Muscle of arm (tissue), 14 donors: ENCODE measurements around the gene POLR3GL. TPM values are rescaled to one million over a fixed set of nuclear protein-coding genes. Genes with fewer than 3 reads are reported as not detected.
"Not testable (repeated sequence)": the region's sequence is repeated elsewhere in the genome, so short reads cannot be mapped to it uniquely, and the experiment has no call there.

Source experiments
- DNase-seq: peaks from one replicate; pipeline ENCODE4 v3.0.0-alpha.2; 2013
- long read RNA-seq, 11 donors: transcript quantifications; one replicate each; lab custom pipeline, GENCODE V29; 2026
- polyA plus RNA-seq, 12 donors: library from polyadenylated mRNA; unstranded; fragments of 120-200 nt; gene quantifications; one replicate each; pipeline ENCODE4 v1.2.1, GENCODE V29; 2013; ENCODE audit not compliant: insufficient read length in 12 of 12

Gene POLR3GL
- 10 to 100 TPM in 11 of 12 donors, not detected in 1; 33.2 to 75.0 (median 39.3) TPM for polyA plus RNA-seq
- long read RNA-seq, donor 1, transcript POLR3GL-202 (8 exons, 1,165 nt), result major isoform, 6 of 23 reads
- long read RNA-seq, donor 1, partial matches to known transcripts, result 17 of 23 reads
- long read RNA-seq, donor 1, other reads (novel, unspliced or antisense), result 0 of 23 reads
- long read RNA-seq, donor 2, transcript POLR3GL-202 (8 exons, 1,165 nt), result major isoform, 19 of 30 reads
- long read RNA-seq, donor 2, partial matches to known transcripts, result 10 of 30 reads
- long read RNA-seq, donor 2, other reads (novel, unspliced or antisense), result 0 of 30 reads
- long read RNA-seq, donor 3, transcript POLR3GL-202 (8 exons, 1,165 nt), result major isoform, 6 of 6 reads
- long read RNA-seq, donor 3, partial matches to known transcripts, result 0 of 6 reads
- long read RNA-seq, donor 3, other reads (novel, unspliced or antisense), result 0 of 6 reads
- long read RNA-seq, donor 4, partial matches to known transcripts, result 0 of 2 reads
- long read RNA-seq, donor 4, other reads (novel, unspliced or antisense), result 0 of 2 reads
- long read RNA-seq, donor 5, transcript POLR3GL-202 (8 exons, 1,165 nt), result major isoform, 17 of 17 reads
- long read RNA-seq, donor 5, partial matches to known transcripts, result 0 of 17 reads
- long read RNA-seq, donor 5, other reads (novel, unspliced or antisense), result 0 of 17 reads
- long read RNA-seq, donor 6, partial matches to known transcripts, result 0 of 3 reads
- long read RNA-seq, donor 6, other reads (novel, unspliced or antisense), result 0 of 3 reads
- long read RNA-seq, donor 7, partial matches to known transcripts, result 0 of 2 reads
- long read RNA-seq, donor 7, other reads (novel, unspliced or antisense), result 0 of 2 reads
- long read RNA-seq, donor 8, transcript POLR3GL-202 (8 exons, 1,165 nt), result major isoform, 9 of 17 reads
- long read RNA-seq, donor 8, partial matches to known transcripts, result 8 of 17 reads
- long read RNA-seq, donor 8, other reads (novel, unspliced or antisense), result 0 of 17 reads
- long read RNA-seq, donor 9, transcript POLR3GL-202 (8 exons, 1,165 nt), result major isoform, 5 of 5 reads
- long read RNA-seq, donor 9, partial matches to known transcripts, result 0 of 5 reads
- long read RNA-seq, donor 9, other reads (novel, unspliced or antisense), result 0 of 5 reads
- long read RNA-seq, donor 10, transcript POLR3GL-202 (8 exons, 1,165 nt), result major isoform, 13 of 25 reads
- long read RNA-seq, donor 10, partial matches to known transcripts, result 11 of 25 reads
- long read RNA-seq, donor 10, other reads (novel, unspliced or antisense), result 0 of 25 reads
- long read RNA-seq, donor 11, transcript POLR3GL-202 (8 exons, 1,165 nt), result major isoform, 14 of 27 reads
- long read RNA-seq, donor 11, partial matches to known transcripts, result 13 of 27 reads
- long read RNA-seq, donor 11, other reads (novel, unspliced or antisense), result 0 of 27 reads

- DNase-seq, result peak; percentile 94
These were observed at the start of gene POLR3GL, which contains the start of gene ANKRD34A for GRCh38 chr1:145964328-145965118. TSS of gene POLR3GL (plus strand) at chr1:145964690. CDS start at chr1:145974866, 10,176 bp downstream. TSS of gene ANKRD34A (minus strand) at chr1:145964575. CDS start at chr1:145961759, 2,816 bp downstream.

GRCh38 chr1:145916745-145917144 is 47.7 kb upstream of the POLR3GL start:
- no peak for DNase-seq

GRCh38 chr1:145917595-145917994 is 46.9 kb upstream of the POLR3GL start:
- DNase-seq, result no peak

- peak; percentile 91 for DNase-seq
These were observed 46.1 kb upstream of the POLR3GL start, which contains the start of gene PEX11B for GRCh38 chr1:145918144-145918991. TSS of gene PEX11B (minus strand) at chr1:145918717. CDS start at chr1:145918688, 29 bp downstream.

DNA sequence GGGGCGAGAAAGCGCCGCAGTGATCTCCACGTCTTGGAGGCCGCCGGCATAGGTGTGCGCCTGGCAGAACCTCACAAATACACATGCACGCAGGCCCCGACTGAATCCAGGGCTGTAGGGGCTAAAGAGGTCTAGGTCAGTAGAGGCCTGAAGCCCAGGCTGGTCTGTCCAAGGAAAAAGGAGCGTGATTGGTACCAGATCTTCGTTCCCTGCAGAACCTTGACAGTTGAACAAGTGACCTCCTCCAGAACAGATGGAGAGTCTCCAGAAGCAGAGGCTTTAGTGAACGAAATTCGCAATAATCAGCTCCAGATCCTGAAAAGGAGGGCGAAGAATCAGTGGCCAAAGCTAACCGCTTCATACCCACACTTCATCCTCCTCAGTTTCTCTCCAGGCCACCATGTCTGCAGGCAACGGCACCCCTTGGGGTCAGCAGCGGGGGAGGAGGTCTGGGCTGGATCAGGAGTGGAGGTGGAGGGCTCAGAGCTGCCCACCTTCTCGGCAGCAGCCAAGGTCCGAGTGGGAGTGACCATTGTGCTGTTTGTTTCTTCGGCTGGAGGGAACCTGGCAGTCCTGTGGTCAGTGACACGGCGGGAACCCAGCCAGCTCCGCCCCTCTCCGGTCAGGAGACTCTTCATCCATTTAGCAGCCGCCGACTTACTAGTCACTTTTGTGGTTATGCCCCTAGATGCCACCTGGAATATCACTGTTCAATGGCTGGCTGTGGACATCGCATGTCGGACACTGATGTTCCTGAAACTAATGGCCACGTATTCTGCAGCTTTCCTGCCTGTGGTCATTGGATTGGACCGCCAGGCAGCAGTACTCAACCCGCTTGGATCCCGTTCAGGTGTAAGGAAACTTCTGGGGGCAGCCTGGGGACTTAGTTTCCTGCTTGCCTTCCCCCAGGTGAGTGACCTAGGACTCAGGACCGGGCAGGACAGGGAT is 45.2 kb upstream of the POLR3GL start:
- peak; percentile 44 for DNase-seq

DNA sequence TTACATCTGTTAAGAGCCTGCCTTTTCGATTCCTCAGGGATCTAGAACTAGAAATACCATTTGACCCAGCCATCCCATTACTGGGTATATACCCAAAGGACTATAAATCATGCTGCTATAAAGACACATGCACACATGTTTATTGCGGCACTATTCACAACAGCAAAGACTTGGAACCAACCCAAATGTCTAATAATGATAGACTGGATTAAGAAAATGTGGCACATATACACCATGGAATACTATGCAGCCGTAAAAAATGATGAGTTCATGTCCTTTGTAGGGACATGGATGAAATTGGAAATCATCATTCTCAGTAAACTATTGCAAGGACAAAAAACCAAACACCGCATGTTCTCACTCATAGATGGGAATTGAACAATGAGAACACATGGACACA is 44.2 kb upstream of the POLR3GL start:
- not testable (repeated sequence) for DNase-seq

GRCh38 chr1:145922266-145922665 is 42.2 kb upstream of the POLR3GL start:
- no peak for DNase-seq

DNA sequence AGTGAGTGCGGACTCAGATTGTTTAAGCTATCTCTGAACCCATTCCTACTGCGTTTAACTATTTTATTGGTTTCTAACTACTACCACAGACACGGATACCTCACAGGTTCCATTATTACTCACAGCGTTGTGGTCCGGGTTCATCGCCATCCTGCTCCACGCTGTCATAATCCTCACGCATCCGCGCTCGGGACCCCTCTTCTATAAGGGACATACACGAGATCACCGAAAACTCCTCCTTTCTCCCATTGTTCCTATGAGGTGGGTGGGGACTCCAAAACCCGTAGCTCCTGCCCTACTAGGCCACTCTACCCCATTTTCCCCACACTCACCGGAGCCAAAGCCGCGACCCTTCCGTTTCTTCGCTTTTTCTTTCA is 37.8 kb upstream of the POLR3GL start:
- DNase-seq, result no peak

DNA sequence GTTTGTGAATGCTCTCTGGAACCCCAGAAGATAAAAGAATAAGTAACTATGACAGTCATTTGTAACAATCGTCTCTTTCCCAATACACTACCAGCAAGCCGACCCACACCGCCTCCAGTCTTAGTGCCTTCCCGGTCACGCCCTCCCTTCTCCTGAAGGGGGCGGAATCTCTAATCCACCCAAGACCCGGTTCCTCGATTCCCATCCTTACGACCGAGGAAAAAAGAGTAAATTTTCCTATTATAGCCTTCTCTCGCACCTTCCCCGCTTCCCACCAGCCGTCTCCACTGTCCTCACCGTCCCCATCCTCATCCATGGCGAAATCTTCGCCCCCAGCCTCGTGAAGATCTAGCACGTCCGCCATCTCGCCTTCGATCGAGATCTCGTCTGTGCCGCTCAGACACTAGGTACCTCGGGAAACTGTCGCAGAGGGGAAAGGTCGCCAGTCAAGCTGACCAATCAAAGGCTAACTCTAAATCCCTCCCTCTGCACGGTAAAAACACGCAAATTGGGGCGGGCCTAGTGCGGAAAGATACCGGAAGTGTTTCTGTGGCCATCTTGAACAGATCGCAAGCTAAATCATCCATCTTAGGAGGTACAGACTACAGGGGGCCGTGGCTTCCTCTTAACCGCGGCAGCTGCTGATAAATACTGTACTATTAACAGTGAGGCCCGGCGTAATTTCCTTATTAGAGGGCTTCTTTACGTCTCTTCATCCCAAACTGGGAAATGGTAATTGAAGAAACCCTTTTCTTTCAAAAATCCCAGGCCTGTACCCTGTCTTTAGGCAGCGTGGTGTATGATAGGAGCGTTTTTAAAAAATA is 37.2 kb upstream of the POLR3GL start, which contains the start of gene RBM8A:
TSS of gene RBM8A (minus strand) at position 422 of the 824 bp plus-strand sequence. CDS start at position 364, 58 bp downstream.
- DNase-seq, result peak; percentile 98

GRCh38 chr1:145927916-145928643 is 36.4 kb upstream of the POLR3GL start:
- no peak for DNase-seq

DNA sequence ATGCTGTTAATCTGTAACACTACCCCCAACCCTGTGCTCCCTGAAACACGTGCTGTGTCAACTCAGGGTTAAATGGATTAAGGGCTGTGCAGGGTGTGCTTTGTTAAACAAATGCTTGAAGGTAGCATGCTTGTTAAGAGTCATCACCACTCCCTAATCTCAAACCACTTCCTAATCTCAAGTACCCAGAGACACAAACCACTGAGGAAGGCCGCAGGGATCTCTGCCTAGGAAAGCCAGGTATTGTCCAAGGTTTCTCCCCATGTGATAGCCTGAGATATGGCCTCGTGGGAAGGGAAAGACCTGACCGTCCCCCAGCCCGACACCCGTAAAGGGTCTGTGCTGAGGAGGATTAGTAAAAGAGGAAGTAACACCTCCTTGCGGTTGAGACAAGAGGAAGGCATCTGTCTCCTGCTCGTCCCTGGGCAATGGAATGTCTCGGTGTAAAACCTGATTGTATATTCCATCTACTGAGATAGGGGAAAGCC is 31.9 kb upstream of the POLR3GL start:
- not testable (repeated sequence) for DNase-seq

GRCh38 chr1:145935708-145936107 is 28.8 kb upstream of the POLR3GL start:
- DNase-seq, result no peak

DNA sequence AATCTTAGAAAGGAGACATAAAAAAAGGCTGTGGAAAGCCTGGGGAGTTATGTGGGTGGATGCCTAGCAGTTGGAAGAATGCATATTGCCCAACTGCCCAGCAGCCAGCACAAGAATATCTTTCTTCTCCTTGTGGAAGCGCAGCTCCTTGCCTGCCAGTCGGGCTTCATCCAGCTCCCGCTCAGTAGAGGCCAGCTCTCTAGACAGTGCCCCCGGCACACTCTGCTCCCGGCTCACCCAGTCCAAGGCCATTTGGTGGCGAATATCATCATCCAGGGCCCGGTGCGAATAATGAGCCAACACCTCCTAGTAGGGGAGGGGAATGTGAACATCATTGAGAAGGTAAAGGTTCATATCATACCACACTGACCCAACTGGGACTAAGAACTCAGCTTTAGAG is 28.2 kb upstream of the POLR3GL start:
- no peak for DNase-seq

DNA sequence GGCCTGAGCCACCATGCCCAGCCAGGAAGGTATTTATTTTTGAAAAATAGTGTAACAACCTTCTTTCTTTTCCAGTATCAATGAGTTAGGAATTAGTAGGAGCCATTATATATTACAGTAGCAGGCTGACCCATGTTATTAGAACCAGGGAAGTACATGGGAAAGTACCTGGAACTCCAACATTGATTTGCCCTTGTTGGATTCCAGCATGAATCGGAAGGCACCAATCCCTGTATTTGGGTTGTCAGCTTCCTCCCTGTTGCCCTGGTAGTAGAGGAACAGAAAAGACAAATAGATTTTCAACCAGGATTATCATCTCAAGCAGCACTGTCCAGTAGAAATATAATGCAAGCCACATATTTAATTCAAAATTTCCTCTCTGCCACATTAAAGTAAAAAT is 27.1 kb upstream of the POLR3GL start:
- no peak for DNase-seq

DNA sequence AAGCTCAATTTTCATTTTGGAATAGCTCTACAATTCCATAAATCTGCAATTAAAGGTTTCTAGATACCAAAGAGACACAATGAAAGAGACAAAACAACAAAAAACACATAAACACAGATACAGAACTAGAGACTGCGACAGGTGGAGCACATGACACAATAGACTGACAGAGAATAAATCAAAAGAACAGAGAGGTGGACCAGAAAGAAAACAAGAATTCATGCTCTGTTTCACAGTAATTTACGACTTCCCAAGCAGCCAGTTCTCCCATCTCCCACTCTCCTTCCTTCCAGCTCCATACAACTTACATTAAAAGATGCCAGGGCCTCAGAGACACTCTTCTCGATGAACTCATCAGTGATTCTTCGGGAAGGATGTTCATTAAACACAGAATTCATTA is 22.1 kb upstream of the POLR3GL start:
- no peak for DNase-seq

DNA sequence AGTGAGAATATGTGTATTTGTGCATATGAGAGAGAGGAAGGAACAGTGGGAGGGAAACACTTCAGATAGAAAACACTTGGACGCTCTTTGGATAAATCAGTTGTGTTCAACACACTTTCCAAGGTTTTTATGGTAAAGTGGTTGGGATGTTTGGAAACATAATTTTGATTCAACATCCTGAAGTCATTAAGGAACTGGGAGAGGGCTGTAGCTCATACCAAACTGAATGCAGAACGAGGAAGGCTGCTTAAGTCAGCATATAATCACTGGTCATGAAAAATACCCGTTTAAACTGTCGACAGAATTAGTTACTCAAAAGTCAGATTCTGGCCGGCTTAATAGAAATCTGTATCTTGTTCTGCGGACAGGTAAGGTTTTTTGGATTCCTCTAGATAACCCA is 21.6 kb upstream of the POLR3GL start:
- DNase-seq, result no peak
